K562 (cell line): ENCODE measurements around the gene NYAP1.

Experiments
- BCL6 ChIP-seq: fragments of 250-450 bp; sonication (Bioruptor Pico); IDR thresholded peaks from 2 replicates; pipeline ENCODE4 v1.4.0; 2020
- E2F4 ChIP-seq: sonication (generic); formaldehyde crosslinking; IDR thresholded peaks from 2 replicates; pipeline ENCODE4 v1.8.0; 2022; ENCODE audit warnings: mild to moderate bottlenecking, low read depth, missing genetic modification reagents
- EP300 ChIP-seq: IDR thresholded peaks from 2 replicates; pipeline ENCODE4 v1.6.1; 2012; ENCODE audit warnings: low read length, improper control_type of control experiment
- ESRRA ChIP-seq: fragments of 450-650 bp; IDR thresholded peaks from 2 replicates; pipeline ENCODE4 v1.6.1; 2014; ENCODE audit warnings: low read depth, mild to moderate bottlenecking, moderate library complexity, borderline replicate concordance
- EZH2 ChIP-seq: IDR thresholded peaks from 2 replicates; pipeline ENCODE4 v1.6.1; 2012; ENCODE audit warnings: low read depth, mild to moderate bottlenecking, inconsistent platforms, low read length, borderline replicate concordance
- HMGN3 ChIP-seq: IDR thresholded peaks from 2 replicates; pipeline ENCODE4 v1.6.1; 2011; ENCODE audit warnings: borderline replicate concordance, low read depth, mild to moderate bottlenecking, mixed read lengths, low read length; ENCODE audit not compliant: insufficient read length; ENCODE audit errors: extremely low read depth
- NBN ChIP-seq: fragments of 450-650 bp; IDR thresholded peaks from 2 replicates; pipeline ENCODE4 v1.6.1; 2016; ENCODE audit warnings: low read depth, mild to moderate bottlenecking
- TBP ChIP-seq: optimal IDR thresholded peaks from 2 replicates; pipeline ENCODE3; 2011; ENCODE audit warnings: low read depth, low read length, improper control_type of control experiment
- XRCC5 ChIP-seq: fragments of 200-400 bp; formaldehyde crosslinking; IDR thresholded peaks from 2 replicates; pipeline ENCODE4 v1.6.1; 2017; ENCODE audit warnings: low read depth, mild to moderate bottlenecking, low read length
- ZBTB26 ChIP-seq: fragments of 450-650 bp; formaldehyde crosslinking; IDR thresholded peaks from 2 replicates; pipeline ENCODE4 v1.4.0; 2022; ENCODE audit warnings: missing genetic modification characterization
- ZNF140 ChIP-seq: fragments of 250-450 bp; sonication (Bioruptor Pico); IDR thresholded peaks from 2 replicates; pipeline ENCODE4 v1.8.0; 2021; ENCODE audit warnings: moderate library complexity, mild to moderate bottlenecking, inconsistent platforms
- ZSCAN29 ChIP-seq: fragments of 450-650 bp; IDR thresholded peaks from 2 replicates; pipeline ENCODE4 v1.6.1; 2017
- TF ChIP-seq, protein P1 (sequence below): fragments of 250-450 bp; sonication (Bioruptor Pico); IDR thresholded peaks from 2 replicates; pipeline ENCODE4 v1.8.0; 2022; ENCODE audit warnings: moderate library complexity, mild to moderate bottlenecking, inconsistent platforms
- TF ChIP-seq, protein P2 (sequence below): conservative IDR thresholded peaks from 2 replicates; pipeline ENCODE4 v1.6.1; 2011; ENCODE audit warnings: low read depth, mild to moderate bottlenecking, low read length; ENCODE audit not compliant: control insufficient read depth

- TF ChIP-seq ESRRA (no peak), ZNF140 (CRISPR knock-in tag) (no peak), EP300 (no peak), HMGN3 (no peak), BCL6 (CRISPR knock-in tag) (no peak), ZSCAN29 (no peak), TBP (no peak), EZH2 (no peak), XRCC5 (no peak), NBN (no peak), ZBTB26 (CRISPR knock-in tag) (no peak), E2F4 (CRISPR knock-in tag) (no peak)
- TF ChIP-seq, protein P1, sequence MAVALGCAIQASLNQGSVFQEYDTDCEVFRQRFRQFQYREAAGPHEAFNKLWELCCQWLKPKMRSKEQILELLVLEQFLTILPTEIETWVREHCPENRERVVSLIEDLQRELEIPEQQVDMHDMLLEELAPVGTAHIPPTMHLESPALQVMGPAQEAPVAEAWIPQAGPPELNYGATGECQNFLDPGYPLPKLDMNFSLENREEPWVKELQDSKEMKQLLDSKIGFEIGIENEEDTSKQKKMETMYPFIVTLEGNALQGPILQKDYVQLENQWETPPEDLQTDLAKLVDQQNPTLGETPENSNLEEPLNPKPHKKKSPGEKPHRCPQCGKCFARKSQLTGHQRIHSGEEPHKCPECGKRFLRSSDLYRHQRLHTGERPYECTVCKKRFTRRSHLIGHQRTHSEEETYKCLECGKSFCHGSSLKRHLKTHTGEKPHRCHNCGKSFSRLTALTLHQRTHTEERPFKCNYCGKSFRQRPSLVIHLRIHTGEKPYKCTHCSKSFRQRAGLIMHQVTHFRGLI (CRISPR knock-in tag) = no peak
- TF ChIP-seq, protein P2, sequence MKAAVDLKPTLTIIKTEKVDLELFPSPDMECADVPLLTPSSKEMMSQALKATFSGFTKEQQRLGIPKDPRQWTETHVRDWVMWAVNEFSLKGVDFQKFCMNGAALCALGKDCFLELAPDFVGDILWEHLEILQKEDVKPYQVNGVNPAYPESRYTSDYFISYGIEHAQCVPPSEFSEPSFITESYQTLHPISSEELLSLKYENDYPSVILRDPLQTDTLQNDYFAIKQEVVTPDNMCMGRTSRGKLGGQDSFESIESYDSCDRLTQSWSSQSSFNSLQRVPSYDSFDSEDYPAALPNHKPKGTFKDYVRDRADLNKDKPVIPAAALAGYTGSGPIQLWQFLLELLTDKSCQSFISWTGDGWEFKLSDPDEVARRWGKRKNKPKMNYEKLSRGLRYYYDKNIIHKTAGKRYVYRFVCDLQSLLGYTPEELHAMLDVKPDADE = no peak
These were observed 2.3 kb upstream of the NYAP1 start for GRCh38 chr7:100481466-100481865.
